SK-N-DZ (cell line): Measurements from ENCODE around the gene GREM2.
A peak's percentile ranks its signal among the peaks of the same experiment; 100 is the strongest.

Source experiments
- DNase-seq: peaks from one replicate; pipeline ENCODE4 v3.0.0-alpha.2; 2015; ENCODE audit warnings: low spot score

GREM2 gene

GRCh38 chr1:240611228-240611618, 732 bp downstream of the GREM2 start:
- DNase-seq: peak; percentile 7

GRCh38 chr1:240610636-240611035, 1.3 kb downstream of the GREM2 start:
- DNase-seq: no peak

- no peak for DNase-seq
Measured at GRCh38 chr1:240609527-240610060, 2.4 kb downstream of the GREM2 start.

- DNase-seq: peak; percentile 47
Measured at GRCh38 chr1:240608707-240609106, 3.2 kb downstream of the GREM2 start.

- DNase-seq: no peak
Measured at GRCh38 chr1:240607006-240607405, 4.9 kb downstream of the GREM2 start.

- no peak for DNase-seq
Measured at GRCh38 chr1:240602189-240602588, 9.8 kb downstream of the GREM2 start.

GRCh38 chr1:240599830-240600229, 12.1 kb downstream of the GREM2 start:
- no peak for DNase-seq

- DNase-seq: no peak
Measured at GRCh38 chr1:240599299-240599698, 12.7 kb downstream of the GREM2 start.

- no peak for DNase-seq
Measured at GRCh38 chr1:240598216-240599001, 13.5 kb downstream of the GREM2 start.

- DNase-seq: no peak
Measured at GRCh38 chr1:240597153-240597745, 14.7 kb downstream of the GREM2 start.

- DNase-seq: no peak
Measured at GRCh38 chr1:240595476-240595875, 16.5 kb downstream of the GREM2 start.

GRCh38 chr1:240591564-240591963, 20.4 kb downstream of the GREM2 start:
- DNase-seq: no peak

GRCh38 chr1:240591078-240591477, 20.9 kb downstream of the GREM2 start:
- no peak for DNase-seq

GRCh38 chr1:240589585-240590110, 22.3 kb downstream of the GREM2 start:
- DNase-seq: no peak

- no peak for DNase-seq
Measured at GRCh38 chr1:240586006-240586405, 25.9 kb downstream of the GREM2 start.

GRCh38 chr1:240582953-240583352, 29.0 kb downstream of the GREM2 start:
- no peak for DNase-seq

- no peak for DNase-seq
Measured at GRCh38 chr1:240579511-240579910, 32.4 kb downstream of the GREM2 start.

GRCh38 chr1:240577095-240577494, 34.9 kb downstream of the GREM2 start:
- no peak for DNase-seq

GRCh38 chr1:240575981-240576662, 35.8 kb downstream of the GREM2 start:
- DNase-seq: peak; percentile 21

- no peak for DNase-seq
Measured at GRCh38 chr1:240572328-240572727, 39.6 kb downstream of the GREM2 start.

GRCh38 chr1:240571782-240572181, 40.2 kb downstream of the GREM2 start:
- no peak for DNase-seq

GRCh38 chr1:240567066-240567465, 44.9 kb downstream of the GREM2 start:
- no peak for DNase-seq
